HG03575 (cell line): Measurements from ENCODE around the gene TECTA.
"Not testable (repeated sequence)": the region's sequence is repeated elsewhere in the genome, so short reads cannot be mapped to it uniquely, and the experiment has no call there.

Experiments
- ATAC-seq: cut with Tn5 transposase; IDR thresholded peaks from one replicate; pipeline ENCODE4 v1.9.1; 2021; ENCODE audit not compliant: unreplicated experiment, insufficient number of reproducible peaks, low FRiP score; ENCODE audit errors: extremely low read depth

TECTA gene

DNA sequence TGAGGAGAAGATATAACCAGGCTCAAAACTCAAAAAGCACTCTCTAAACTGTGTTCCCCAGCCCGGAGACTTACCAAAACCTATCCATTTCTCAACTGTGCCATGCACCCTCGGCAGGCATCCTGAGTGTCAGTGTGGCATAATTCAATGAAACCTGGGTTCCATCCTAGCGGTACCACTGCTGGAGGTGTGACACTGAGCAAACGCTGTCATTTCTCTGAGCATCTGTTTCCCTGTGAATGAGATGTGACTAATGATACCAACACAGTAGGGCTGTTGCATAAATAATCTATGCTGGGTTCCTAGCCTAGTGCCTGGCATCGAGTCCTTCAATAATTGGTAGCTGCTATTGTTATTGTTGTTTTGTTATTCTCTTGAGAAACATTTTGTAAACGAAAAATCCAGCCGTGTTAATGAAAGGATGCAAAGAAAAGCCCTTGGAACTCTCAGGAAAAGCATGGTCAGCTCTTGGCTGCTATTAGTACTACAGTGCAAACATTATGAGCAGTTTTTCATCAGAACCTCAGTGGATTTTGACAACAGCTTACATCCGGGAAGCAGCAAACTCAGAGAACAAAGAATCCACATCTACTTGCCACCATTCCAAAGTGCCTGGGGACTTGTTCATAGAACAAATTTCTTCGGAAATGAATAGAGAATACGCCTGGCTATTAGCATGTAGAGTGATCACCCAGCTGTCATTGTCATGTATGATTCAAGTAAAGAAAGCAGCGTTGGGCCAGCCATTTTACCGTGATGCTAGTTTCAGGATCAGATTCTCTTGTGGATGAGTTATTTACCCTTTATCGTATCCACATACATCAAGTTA lies 53.7 kb downstream of the TECTA start:
- ATAC-seq, result no peak

GRCh38 chr11:121157756-121158155 lies 56.7 kb downstream of the TECTA start:
- ATAC-seq, result no peak

- no peak for ATAC-seq
Measured at GRCh38 chr11:121159741-121160140, 58.7 kb downstream of the TECTA start.

DNA sequence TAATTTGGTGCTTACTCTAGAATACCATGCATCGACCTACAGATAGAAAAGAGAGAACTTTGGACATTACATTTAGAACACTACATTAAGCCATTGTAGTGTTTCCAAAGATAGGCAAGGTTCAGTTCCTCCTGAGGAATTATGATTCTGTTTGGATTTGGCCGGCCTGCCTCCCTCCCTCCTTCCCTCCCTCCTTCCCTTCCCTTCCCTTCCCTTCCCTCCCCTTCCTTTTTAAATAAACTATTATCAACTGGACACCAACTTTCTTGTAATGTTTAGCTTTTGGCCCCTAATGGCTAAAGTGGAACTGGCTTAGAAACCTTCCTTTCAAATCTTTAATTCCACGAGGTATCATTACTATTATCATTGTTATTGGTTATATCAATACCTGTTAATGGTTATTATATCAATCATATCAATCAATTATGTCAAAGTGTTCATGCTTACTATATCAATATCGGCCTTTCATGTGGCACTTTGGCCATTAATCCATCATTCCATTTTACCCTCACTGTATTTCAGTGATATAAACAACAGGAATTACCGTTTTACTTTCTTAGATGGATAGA lies 60.4 kb downstream of the TECTA start:
- no peak for ATAC-seq

GRCh38 chr11:121163658-121164308 lies 62.7 kb downstream of the TECTA start:
- ATAC-seq, result no peak

- not testable (repeated sequence) for ATAC-seq
Measured at GRCh38 chr11:121177629-121178028, 76.6 kb downstream of the TECTA start.

GRCh38 chr11:121179306-121179705 lies 78.3 kb downstream of the TECTA start:
- ATAC-seq, result no peak

DNA sequence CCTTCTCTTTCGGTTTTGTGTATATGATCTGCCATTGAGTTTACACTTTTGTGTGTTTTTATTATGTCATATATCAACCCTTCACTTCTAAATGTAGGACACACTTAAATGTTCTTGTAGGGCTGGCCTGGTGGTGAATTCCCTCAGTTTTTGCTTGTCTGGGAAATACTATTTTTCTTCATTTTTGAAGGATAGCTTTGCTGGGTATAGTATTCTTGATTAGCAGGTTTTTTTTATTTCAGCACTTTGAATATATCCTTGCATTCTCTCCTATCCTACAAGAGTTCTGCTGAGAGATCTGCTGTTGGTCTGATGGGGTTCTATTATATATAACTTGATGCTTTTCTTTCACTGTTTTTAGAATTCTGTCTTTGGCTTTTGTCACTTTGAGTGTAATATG lies 79.1 kb downstream of the TECTA start:
- ATAC-seq, result no peak

- ATAC-seq, result no peak
Measured at GRCh38 chr11:121188776-121189175, 87.7 kb downstream of the TECTA start.

DNA sequence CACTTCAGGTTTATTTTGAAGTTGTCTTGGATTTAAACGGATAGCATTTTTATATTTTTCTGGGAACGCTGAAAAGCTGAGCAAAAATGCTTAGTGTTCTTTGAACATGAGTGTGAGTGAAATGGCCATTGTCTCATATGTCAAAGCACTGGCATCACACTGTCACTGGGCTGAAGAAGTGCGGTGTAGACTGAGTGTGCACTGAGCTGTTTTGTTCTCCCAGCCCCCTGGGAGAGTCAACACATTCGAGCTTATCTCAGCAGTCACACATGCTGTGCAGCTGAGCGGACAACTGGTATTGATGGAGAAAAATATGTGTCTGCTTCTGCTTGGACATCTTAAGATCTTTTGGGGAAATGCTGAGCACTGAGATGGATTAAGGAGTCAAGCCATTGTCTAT lies 90.8 kb downstream of the TECTA start:
- no peak for ATAC-seq

DNA sequence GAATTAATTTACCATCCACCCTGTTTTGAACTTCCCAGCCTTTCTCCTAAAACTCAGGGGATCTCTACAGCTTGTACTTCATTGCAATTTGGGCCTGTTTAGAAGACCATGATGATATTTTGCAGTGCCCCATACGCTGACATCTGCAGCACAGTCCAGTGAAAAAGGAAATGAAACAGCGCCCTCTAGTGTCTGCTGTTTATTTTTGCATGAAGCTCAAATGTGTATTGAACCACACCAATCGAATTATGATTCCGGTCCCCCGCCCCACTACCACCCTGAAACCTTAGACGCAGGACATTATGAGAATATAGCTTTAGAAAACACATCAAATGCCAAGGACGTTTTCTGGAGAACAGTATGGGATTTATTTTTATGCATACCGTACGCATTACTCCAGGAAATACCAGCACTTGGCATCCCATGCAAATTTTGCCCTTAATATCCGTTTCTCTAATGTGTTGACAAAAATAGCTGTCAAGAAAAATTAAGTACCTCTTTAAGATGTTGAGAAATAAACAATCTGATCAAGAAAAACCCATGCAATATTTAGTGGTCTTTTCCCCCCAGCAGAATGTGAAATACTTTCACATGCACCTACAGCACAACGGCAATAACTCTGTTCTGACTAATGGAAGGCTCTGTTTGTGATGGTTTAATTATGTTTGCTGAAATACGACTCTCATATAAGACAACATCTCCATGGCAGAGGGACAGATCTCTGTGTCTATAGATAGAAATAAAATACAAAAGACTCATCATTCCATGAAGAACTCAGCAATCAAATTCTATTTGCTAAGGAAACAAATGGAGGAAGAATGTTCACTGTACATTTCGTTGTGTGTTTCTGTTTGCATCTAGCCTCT lies 93.9 kb downstream of the TECTA start:
- ATAC-seq, result no peak

- ATAC-seq, result no peak
Measured at GRCh38 chr11:121198491-121198890, 97.4 kb downstream of the TECTA start.

DNA sequence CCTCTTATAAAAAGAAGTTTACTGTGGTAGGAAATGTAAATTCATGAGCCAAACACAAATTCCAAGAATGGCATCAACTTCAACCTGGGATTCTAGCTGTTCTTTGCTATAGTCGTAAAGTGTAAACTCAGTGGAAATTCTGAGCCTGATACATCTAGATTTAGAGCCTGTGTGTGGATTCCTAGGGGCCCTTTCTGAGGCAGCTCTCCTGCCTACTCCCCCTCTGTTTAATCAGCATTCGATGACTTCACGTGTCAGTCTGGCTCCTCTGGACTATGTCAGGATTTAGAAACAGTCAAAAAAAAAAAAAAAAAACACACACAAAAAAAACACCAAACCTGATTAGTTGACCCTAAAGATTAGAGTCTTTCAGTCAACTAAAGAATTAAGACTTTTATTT lies 98.5 kb downstream of the TECTA start:
- ATAC-seq, result no peak

GRCh38 chr11:121206810-121207209 lies 105.8 kb downstream of the TECTA start:
- ATAC-seq, result no peak

DNA sequence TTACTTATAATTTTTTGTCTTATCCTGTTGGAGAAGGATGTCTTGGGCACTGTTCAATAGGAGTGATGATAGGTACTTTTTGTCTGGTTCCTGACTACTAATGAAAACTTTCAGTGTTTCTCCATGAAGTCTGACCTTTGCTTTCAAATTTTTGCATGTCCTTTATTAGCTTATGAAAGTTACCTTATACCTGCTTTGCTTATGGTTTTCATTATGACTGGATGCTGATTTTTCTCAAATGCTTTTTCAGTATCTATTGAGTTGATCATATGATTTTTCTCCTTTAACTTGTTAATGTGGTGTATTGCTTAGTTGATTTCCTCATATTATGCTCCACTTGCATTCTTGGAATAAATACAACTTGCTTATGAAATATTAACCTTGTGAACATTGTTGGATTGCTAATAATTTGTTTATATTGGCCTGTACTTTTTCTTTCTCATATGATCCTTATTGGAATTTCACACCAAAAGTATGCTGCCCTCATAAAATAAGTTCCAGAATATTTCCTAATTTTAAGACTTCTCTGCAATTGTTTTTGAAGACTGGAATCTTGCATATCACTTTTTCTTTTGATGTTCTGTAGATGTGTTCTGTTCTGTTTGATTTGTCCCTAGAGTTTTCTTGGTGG lies 106.6 kb downstream of the TECTA start:
- peak; percentile 64 for ATAC-seq

DNA sequence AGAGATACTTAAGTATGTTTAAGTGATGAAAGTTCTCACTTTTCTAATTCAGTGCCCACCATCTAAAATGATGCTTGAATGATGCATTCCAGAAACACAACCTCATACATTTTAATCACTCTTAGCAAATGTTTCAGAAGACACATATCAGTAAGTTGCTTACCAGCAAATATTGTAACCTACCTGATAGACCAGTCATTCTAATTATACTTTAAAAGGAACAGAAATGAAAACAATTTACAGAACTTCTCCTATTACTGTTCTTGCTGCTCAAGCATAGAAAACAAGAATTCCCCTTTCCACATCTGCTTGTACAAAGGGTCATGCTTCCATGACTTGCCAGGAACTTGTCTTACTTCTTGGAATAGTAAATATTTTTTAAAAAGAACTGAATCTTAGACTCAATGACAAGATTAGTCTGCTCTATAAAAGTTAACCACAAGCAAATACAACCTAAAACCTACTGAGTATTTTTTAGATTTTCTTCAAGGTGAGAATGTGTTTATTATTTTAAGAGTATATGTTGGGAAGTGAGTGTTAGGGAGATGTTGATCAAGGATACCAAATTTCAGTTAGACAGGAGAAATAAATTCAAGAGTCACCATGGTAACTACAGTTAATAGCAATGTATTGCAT lies 109.5 kb downstream of the TECTA start:
- ATAC-seq, result no peak

- ATAC-seq, result no peak
Measured at GRCh38 chr11:121211626-121212025, 110.6 kb downstream of the TECTA start.

DNA sequence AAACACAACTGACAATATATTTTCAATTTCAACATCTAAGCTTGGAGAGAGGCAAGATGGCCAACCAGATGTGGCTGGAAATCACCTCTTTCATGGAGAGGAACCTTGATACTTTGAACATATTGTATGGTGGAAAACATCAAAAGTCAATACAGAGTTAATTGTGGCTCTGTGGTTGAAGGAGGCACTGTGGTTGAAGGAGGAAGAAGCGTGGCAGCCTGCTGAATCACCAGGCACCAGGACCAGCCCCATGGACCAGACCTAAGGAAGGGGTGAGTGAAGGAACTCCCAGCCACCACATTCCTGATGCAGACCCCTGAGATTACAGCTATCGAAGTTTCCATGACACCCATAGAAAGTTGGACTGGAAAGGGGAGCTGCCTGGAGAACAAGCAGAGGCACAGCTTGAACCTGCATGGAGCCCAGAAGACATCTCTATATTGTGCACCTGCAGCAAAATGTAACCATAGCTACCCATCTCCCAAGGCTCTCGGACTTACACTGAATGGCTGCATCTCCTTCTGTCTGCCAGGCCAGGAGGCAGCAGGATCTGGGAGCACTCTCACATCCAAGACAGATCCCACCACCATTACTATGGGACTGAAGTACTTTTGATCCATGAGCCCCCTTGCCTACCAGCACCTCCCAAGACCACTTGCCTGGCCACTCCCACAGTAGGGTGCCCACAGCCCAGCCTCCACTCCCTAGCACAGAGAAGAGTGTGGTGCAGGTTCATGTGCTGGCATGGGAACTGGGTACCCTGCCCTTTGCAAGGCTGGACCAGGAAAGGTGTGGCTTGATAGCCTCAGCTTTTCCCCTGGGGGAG lies 111.7 kb downstream of the TECTA start:
- no peak for ATAC-seq
